Trophoblast cell (in vitro differentiated cells and primary cell): Measurements from ENCODE around the gene SLC4A9.

Source experiments
- DNase-seq, 2 donors: peaks; one replicate each; pipeline ENCODE4 v3.0.0-alpha.2; 2016
- H2AFZ ChIP-seq: 2 replicates; pipeline ENCODE4 v1.6.1; 2013; ENCODE audit warnings: low read length, moderate library complexity, mild to moderate bottlenecking; ENCODE audit not compliant: insufficient read depth, poor library complexity
- H2AK5ac ChIP-seq: 2 replicates; pipeline ENCODE4 v1.6.1; 2013; ENCODE audit warnings: mild to moderate bottlenecking, low read length
- H2BK120ac ChIP-seq: 2 replicates; pipeline ENCODE4 v1.6.1; 2013; ENCODE audit warnings: low read length, mild to moderate bottlenecking, moderate library complexity; ENCODE audit not compliant: insufficient read depth, poor library complexity
- H2BK12ac ChIP-seq: 2 replicates; pipeline ENCODE4 v1.6.1; 2013; ENCODE audit warnings: mild to moderate bottlenecking, low read length, moderate library complexity
- H2BK5ac ChIP-seq: 2 replicates; pipeline ENCODE4 v1.6.1; 2013; ENCODE audit warnings: low read length, low read depth, moderate library complexity, mild to moderate bottlenecking; ENCODE audit not compliant: poor library complexity
- H3K14ac ChIP-seq: 2 replicates; pipeline ENCODE4 v1.6.1; 2013; ENCODE audit warnings: mild to moderate bottlenecking, low read length
- H3K18ac ChIP-seq: 2 replicates; pipeline ENCODE4 v1.6.1; 2013; ENCODE audit warnings: mild to moderate bottlenecking, low read length
- H3K23ac ChIP-seq: 2 replicates; pipeline ENCODE4 v1.6.1; 2013; ENCODE audit warnings: low read length
- H3K27ac ChIP-seq: 2 replicates; pipeline ENCODE4 v1.5.1; 2013; ENCODE audit warnings: low read depth, mild to moderate bottlenecking, inconsistent platforms, low read length, moderate library complexity
- H3K27me3 ChIP-seq: 2 replicates; pipeline ENCODE4 v1.6.1; 2013; ENCODE audit warnings: inconsistent platforms, mild to moderate bottlenecking, low read length, moderate library complexity; ENCODE audit not compliant: insufficient read depth
- H3K36me3 ChIP-seq, 2 experiments: 1 replicate in 1 of 2; 2 replicates in 1 of 2; pipeline ENCODE4 v1.6.1; 2013; ENCODE audit warnings: low read length in 2 of 2, mild to moderate bottlenecking in 2 of 2, moderate library complexity in 1 of 2; ENCODE audit not compliant: insufficient read depth in 2 of 2, control insufficient read depth in 1 of 2
- H3K4ac ChIP-seq: 2 replicates; pipeline ENCODE4 v1.6.1; 2013; ENCODE audit warnings: low read depth, mild to moderate bottlenecking, low read length, moderate library complexity
- H3K4me1 ChIP-seq, 2 experiments: 1 replicate in 1 of 2; 2 replicates in 1 of 2; pipeline ENCODE4 v1.6.1; 2013; ENCODE audit warnings: low read length in 2 of 2, mild to moderate bottlenecking in 2 of 2, moderate library complexity in 1 of 2; ENCODE audit not compliant: insufficient read depth in 2 of 2, control insufficient read depth in 1 of 2
- H3K4me2 ChIP-seq: 2 replicates; pipeline ENCODE4 v1.6.1; 2013; ENCODE audit warnings: inconsistent platforms, mild to moderate bottlenecking, low read length, moderate library complexity
- H3K4me3 ChIP-seq: 2 replicates; pipeline ENCODE4 v1.5.1; 2013; ENCODE audit warnings: mild to moderate bottlenecking, low read depth, low read length, inconsistent platforms
- H3K79me1 ChIP-seq: one replicate; pipeline ENCODE4 v1.6.1; 2013; ENCODE audit warnings: low read length
- H3K79me2 ChIP-seq: 2 replicates; pipeline ENCODE4 v1.6.1; 2013; ENCODE audit warnings: low read length, mild to moderate bottlenecking; ENCODE audit not compliant: control insufficient read depth, insufficient read depth, poor library complexity
- H3K9ac ChIP-seq: 2 replicates; pipeline ENCODE4 v1.6.1; 2013; ENCODE audit warnings: mild to moderate bottlenecking, low read length
- H3K9me3 ChIP-seq: 2 replicates; pipeline ENCODE4 v1.6.1; 2013; ENCODE audit warnings: low read depth, mild to moderate bottlenecking, control low read depth, inconsistent platforms, low read length; ENCODE audit not compliant: insufficient read depth
- H4K12ac ChIP-seq: 2 replicates; pipeline ENCODE4 v1.6.1; 2013; ENCODE audit warnings: low read depth, mild to moderate bottlenecking, low read length, moderate library complexity
- H4K8ac ChIP-seq: 2 replicates; pipeline ENCODE4 v1.6.1; 2013; ENCODE audit warnings: low read depth, mild to moderate bottlenecking, low read length, moderate library complexity
- H4K91ac ChIP-seq: one replicate; pipeline ENCODE4 v1.6.1; 2013; ENCODE audit warnings: low read depth, mild to moderate bottlenecking, low read length, moderate library complexity
- WGBS: extraction: QIAGEN DNeasy Blood & Tissue Kit; methylation state at CpG from one replicate; pipeline ENCODE4 v1.1.7; 2013; ENCODE audit warnings: missing lambda C conversion rate; ENCODE audit not compliant: insufficient read length, insufficient coverage; ENCODE audit errors: extremely low coverage; 5-methylcytosine and 5-hydroxymethylcytosine counted together

The SLC4A9 gene

DNA sequence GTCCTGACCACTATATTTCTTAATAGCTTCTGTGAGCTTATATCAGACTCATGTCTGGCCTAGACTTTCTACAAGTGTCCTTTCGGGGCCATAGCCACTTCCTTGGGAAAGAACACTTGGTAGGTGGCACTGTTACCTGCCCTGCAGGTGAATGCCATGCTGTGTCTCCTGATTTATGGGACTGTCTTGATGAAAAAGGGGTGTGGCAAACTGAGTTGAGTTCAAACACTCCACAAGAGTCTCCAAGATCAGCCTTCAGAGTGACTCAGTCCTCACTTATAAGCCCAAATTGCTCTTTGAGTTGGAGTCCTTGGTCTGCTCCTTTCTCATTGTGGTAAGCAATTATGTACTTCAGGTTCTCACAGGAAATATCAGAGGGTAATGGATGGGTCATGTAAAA is 31.7 kb downstream of the SLC4A9 start:
- no peaks in the 10 kb centered on the region for H3K36me3 ChIP-seq
- WGBS, result no CpG with 5 or more reads among the region's 1 CpG
- H4K12ac ChIP-seq, result no peak overlapping the region
- no peaks in the 10 kb centered on the region for H3K9me3 ChIP-seq
- no peak overlapping the region for H3K23ac ChIP-seq
- no peaks in the 10 kb centered on the region for H3K79me1 ChIP-seq
- no peak overlapping the region for H2AK5ac ChIP-seq
- no peak overlapping the region for H3K18ac ChIP-seq
- no peak overlapping the region for H4K91ac ChIP-seq
- no peak overlapping the region for H3K4me3 ChIP-seq
- no peaks in the 10 kb centered on the region for H3K27me3 ChIP-seq
- H2BK12ac ChIP-seq, result no peak overlapping the region
- H3K14ac ChIP-seq, result no peak overlapping the region
- H2AFZ ChIP-seq, result no peak overlapping the region
- no peaks in the 10 kb centered on the region for H3K79me2 ChIP-seq
- H2BK5ac ChIP-seq, result no peak overlapping the region
- no peak overlapping the region for H3K4ac ChIP-seq
- no peaks in the 10 kb centered on the region for H3K4me1 ChIP-seq
- DNase-seq, result no peak
- H3K4me2 ChIP-seq, result no peak overlapping the region
- H3K9ac ChIP-seq, result no peak overlapping the region
- H4K8ac ChIP-seq, result no peak overlapping the region
- no peak overlapping the region for H3K27ac ChIP-seq
- H2BK120ac ChIP-seq, result no peak overlapping the region

DNA sequence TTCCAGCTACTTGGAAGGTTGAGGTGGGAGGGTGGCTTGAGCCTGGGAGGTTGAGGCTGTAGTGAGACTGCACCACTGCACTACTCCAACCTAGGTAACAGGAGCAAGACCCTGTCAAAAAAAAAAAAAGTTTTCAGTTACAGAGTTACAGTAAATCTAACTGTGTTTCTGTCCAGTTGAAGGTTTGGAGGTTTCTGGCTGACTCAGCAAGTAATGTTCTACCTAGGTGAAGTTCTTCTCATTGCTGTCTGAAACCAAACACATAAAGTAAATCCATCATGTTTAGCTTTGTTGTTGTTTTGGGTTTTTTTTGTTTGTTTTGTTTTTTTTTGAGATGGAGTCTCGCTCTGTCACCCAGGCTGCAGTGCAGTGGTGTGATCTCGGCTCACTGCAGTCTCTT is 33.7 kb downstream of the SLC4A9 start:
- Histone ChIP-seq H3K9ac (no peak overlapping the region), H3K9me3 (no peaks in the 10 kb centered on the region), H3K27ac (no peak overlapping the region), H2AFZ (no peak overlapping the region), H2BK5ac (no peak overlapping the region), H3K14ac (no peak overlapping the region), H4K12ac (no peak overlapping the region), H3K36me3 (no peaks in the 10 kb centered on the region), H3K4ac (no peak overlapping the region), H3K79me2 (no peaks in the 10 kb centered on the region), H3K18ac (no peak overlapping the region), H2BK12ac (no peak overlapping the region), H3K4me3 (no peak overlapping the region), H3K4me2 (no peak overlapping the region), H3K23ac (no peak overlapping the region), H3K27me3 (no peaks in the 10 kb centered on the region), H3K4me1 (no peaks in the 10 kb centered on the region), H2AK5ac (no peak overlapping the region), H2BK120ac (no peak overlapping the region), H3K79me1 (no peaks in the 10 kb centered on the region), H4K8ac (no peak overlapping the region), H4K91ac (no peak overlapping the region)
- no peak for DNase-seq
- no CpG with 5 or more reads among the region's 2 CpGs for WGBS

GRCh38 chr5:140398379-140398811 is 38.4 kb downstream of the SLC4A9 start:
- no peak overlapping the region for H2AK5ac ChIP-seq
- H4K8ac ChIP-seq, result no peak overlapping the region
- no peak overlapping the region for H3K9ac ChIP-seq
- no peak overlapping the region for H3K18ac ChIP-seq
- peaks cover 7% of the 10 kb centered on the region for H3K79me1 ChIP-seq
- H4K12ac ChIP-seq, result no peak overlapping the region
- peaks cover 12% of the 10 kb centered on the region for H3K79me2 ChIP-seq
- H2AFZ ChIP-seq, result no peak overlapping the region
- no peak overlapping the region for H3K14ac ChIP-seq
- DNase-seq, result peak; percentile 26 to 84
- no peak overlapping the region for H2BK5ac ChIP-seq
- H3K4me1 ChIP-seq, result no peaks in the 10 kb centered on the region
- no peak overlapping the region for H3K4ac ChIP-seq
- no peak overlapping the region for H3K27ac ChIP-seq
- no peak overlapping the region for H3K23ac ChIP-seq
- no peak overlapping the region for H3K4me3 ChIP-seq
- H3K36me3 ChIP-seq, result no peaks in the 10 kb centered on the region
- H4K91ac ChIP-seq, result no peak overlapping the region
- H3K27me3 ChIP-seq, result no peaks in the 10 kb centered on the region
- H3K9me3 ChIP-seq, result no peaks in the 10 kb centered on the region
- no peak overlapping the region for H2BK12ac ChIP-seq
- no peak overlapping the region for H3K4me2 ChIP-seq
- no peak overlapping the region for H2BK120ac ChIP-seq

- Histone ChIP-seq H3K79me1 (peaks cover 7% of the 10 kb centered on the region), H3K79me2 (peaks cover 13% of the 10 kb centered on the region), H3K23ac (no peak overlapping the region), H3K27ac (peak overlapping the region; percentile 39), H3K36me3 (no peaks in the 10 kb centered on the region), H3K9ac (no peak overlapping the region), H3K4me3 (peak overlapping the region; percentile 84), H3K27me3 (no peaks in the 10 kb centered on the region), H3K14ac (no peak overlapping the region), H4K91ac (no peak overlapping the region), H3K4ac (no peak overlapping the region), H4K12ac (peak overlapping the region; percentile 6), H2BK120ac (no peak overlapping the region), H3K4me1 (no peaks in the 10 kb centered on the region), H2BK5ac (no peak overlapping the region), H4K8ac (peak overlapping the region; percentile 19), H3K4me2 (peak overlapping the region; percentile 64), H3K9me3 (no peaks in the 10 kb centered on the region), H2AFZ (peak overlapping the region; percentile 71), H2AK5ac (no peak overlapping the region), H2BK12ac (no peak overlapping the region), H3K18ac (no peak overlapping the region)
- DNase-seq, result peak in 1 of 2 donors; percentile 59
- no CpG with 5 or more reads among the region's 25 CpGs for WGBS
These were observed 40.2 kb downstream of the SLC4A9 start for GRCh38 chr5:140399979-140400729.
